ENCODE results near the gene PSPN. TPM values are rescaled to one million over a fixed set of nuclear protein-coding genes. Genes with fewer than 3 reads are reported as not detected.
"Not testable (repeated sequence)": the region's sequence is repeated elsewhere in the genome, so short reads cannot be mapped to it uniquely, and the experiment has no call there.

PSPN gene
- total RNA-seq, 1 donor from 2014 or later: 0.64 TPM

GRCh38 chr19:6373096-6373812, 2.5 kb downstream of the PSPN start:
- DNase-seq (ENCODE audit: low read depth in 2 of 2): peak; percentile 94 to 99

GRCh38 chr19:6372594-6373095, 3.1 kb downstream of the PSPN start, which contains the start of gene ALKBH7:
Gene ALKBH7, plus strand, starts transcription at chr19:6372794. Its CDS starts 27 bp downstream, at chr19:6372821.
- DNase-seq (ENCODE audit: low read depth in 2 of 2): peak; percentile 100

GRCh38 chr19:6364353-6364752, 11.4 kb downstream of the PSPN start:
- no peak for DNase-seq (ENCODE audit: low read depth in 2 of 2)

- DNase-seq (ENCODE audit: low read depth in 2 of 2): no peak
Measured at GRCh38 chr19:6362351-6362801, 13.4 kb downstream of the PSPN start.

DNA sequence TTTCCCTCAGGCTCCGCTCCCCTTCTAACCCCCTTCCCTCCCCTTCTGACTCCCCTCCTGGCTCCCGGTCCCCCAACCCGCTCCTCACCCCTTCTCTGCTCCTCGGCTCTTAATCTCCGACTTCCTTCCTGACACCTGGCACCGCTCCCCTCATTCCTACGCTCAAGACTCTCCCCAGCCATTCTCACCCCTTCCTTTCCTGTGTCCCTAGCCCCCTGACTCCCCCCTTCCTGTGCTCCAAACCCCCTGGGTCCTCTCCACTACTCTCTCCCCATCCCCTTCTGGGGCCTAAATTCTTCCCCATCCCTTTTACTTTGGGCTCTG, 13.7 kb downstream of the PSPN start:
- DNase-seq (ENCODE audit: low read depth in 2 of 2): no peak

DNA sequence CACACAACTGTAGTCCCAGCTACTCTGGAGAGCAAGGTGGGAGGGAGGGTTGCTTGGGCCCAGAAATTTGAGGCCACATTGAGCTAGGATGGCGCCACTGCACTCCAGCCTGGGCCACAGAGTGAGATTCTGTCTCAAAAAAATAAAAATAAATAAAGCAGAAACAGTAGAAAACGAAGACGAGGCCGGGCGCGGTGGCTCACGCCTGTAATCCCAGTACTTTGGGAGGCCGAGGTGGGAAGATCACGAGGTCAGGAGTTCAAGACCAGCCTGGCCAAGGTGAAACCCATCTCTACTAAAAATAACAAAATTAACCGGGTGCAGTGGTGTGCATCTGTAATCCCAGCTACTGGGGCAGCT, 14.9 kb downstream of the PSPN start:
- DNase-seq (ENCODE audit: low read depth in 2 of 2): not testable (repeated sequence)

- DNase-seq (ENCODE audit: low read depth in 2 of 2): not testable (repeated sequence)
Measured at GRCh38 chr19:6360445-6360844, 15.3 kb downstream of the PSPN start.

- no peak for DNase-seq (ENCODE audit: low read depth in 2 of 2)
Measured at GRCh38 chr19:6359568-6360341, 16.0 kb downstream of the PSPN start.

DNA sequence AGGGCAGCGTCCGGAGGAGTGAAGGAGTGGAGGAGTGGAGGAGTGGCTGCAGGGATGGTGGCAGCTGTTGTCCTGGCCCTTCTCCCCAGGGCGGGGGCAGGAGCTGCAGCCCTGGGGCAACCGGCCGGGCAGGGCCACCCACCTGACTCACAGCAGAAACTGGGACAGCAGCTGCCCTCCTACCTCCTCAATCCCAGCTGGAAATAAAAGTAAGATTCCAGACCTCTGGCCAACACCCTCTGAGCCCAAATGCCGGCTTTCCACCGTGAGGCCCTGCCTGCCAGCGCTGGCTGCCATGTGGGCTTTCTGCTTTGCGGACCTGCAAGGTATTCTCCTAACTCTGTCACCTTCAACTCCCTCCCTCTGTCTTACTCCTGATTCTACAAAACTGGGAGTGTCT, 17.7 kb downstream of the PSPN start:
- DNase-seq (ENCODE audit: low read depth in 2 of 2): no peak

DNA sequence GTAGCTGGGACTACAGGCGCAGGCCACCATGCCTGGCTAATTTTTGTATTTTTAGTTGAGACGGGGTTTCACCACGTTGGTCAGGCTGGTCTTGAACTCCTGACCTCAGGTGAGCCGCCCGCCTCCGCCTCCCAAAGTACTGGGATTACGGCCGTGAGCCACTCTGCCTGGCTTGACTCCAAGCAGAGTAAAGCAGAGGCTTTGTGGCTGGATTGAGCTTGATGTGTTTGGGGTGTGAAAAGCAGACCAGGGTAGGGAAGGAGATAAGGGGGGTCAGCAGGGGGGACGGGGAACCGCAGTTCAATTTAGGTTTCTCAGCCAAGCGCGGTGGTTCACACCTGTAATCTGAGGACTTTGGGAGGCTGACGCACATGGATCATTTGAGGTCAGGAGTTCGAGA, 18.6 kb downstream of the PSPN start:
- no peak for DNase-seq (ENCODE audit: low read depth in 2 of 2)

DNA sequence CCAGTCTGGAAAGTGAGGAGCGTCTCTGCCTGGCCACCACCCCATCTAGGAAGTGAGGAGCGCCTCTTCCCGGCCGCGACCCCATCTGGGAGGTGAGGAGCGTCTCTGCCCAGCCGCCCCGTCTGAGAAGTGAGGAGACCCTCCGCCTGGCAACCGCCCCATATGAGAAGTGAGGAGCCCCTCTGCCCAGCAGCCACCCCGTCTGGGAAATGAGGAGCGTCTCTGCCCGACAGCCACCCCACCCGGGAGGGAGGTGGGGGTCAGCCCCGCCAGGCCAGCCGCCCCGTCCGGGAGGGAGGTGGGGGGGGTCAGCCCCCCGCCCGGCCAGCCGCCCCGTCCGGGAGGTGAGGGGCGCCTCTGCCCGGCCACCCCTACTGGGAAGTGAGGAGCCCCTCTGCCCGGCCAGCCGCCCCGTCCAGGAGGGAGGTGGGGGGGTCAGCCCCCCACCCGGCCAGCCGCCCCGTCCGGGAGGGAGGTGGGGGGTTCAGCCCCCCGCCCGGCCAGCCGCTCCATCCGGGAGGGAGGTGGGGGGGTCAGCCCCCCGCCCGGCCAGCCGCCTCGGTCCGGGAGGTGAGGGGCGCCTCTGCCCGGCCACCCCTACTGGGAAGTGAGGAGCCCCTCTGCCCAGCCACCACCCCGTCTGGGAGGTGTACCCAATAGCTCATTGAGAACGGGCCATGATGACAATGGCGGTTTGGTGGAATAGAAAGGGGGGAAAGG, 20.3 kb downstream of the PSPN start:
- not testable (repeated sequence) for DNase-seq (ENCODE audit: low read depth in 2 of 2)

DNA sequence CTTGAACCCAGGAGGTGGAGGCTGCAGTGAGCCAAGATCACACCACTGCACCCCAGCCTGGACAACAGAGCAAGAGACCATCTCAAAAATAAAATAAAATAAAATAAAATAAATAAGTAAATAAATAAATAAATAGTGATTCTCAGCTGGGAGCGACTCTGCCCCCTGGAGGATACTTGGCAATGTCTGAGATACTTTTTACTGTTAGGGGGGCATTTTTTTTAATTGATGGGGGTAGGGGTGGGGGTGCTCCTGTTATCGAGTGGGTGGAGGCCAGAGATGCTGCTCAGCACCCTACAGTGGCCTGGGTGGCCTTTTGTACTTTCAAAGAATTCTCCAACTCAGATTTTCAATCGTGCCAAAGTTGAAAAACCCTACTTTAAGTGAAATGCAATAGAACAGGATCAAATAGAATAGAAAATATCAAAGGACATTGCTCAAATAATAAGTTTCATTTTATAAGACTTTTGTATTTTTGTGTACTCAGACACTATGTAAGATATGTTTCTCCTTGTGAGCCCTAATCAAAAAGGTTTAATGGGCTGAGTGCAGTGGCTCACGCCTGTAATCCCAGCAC, 21.5 kb downstream of the PSPN start:
- DNase-seq (ENCODE audit: low read depth in 2 of 2): peak in 1 of 2 donors; percentile 42

DNA sequence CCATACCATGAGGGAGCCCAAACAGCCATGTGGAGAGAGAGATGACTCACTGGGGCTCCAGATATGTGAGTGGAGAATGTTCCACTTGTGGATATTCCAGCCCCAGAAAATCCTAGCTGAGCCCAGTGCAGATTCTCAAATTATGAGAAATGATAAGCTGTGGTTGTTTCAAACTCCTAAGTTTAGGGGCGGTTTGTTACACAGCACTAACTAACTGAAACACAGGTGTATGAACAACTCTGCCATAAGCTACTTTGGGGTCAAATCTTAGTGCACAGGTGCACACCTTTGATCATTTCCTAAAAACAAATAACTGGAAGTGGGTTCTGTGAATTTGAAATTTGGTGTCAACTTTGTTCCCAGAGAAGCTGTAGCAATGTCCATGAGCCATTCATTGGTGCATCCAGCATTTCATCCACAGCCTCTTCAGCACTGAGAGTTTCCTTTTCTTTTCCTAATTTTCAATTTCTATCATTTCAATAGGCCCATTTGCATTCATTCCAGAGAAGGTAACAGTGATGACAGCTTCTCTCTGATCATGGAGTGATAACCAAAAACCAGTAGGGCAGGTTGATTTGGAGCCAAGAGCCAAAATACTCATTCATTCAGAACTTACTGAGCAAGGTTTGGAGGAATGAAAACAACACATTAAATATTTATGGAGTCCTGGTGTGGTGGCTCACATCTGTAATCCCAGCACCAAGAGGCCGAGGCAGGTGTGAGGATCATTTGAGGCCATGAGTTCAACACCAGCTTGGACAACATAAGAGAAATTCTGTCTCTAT, 23.2 kb downstream of the PSPN start:
- DNase-seq (ENCODE audit: low read depth in 2 of 2): no peak

- DNase-seq (ENCODE audit: low read depth in 2 of 2): no peak
Measured at GRCh38 chr19:6350688-6351087, 25.0 kb downstream of the PSPN start.

GRCh38 chr19:6349271-6349670, 26.5 kb downstream of the PSPN start:
- DNase-seq (ENCODE audit: low read depth in 2 of 2): not testable (repeated sequence)

GRCh38 chr19:6343462-6343861, 32.3 kb downstream of the PSPN start:
- DNase-seq (ENCODE audit: low read depth in 2 of 2): no peak

DNA sequence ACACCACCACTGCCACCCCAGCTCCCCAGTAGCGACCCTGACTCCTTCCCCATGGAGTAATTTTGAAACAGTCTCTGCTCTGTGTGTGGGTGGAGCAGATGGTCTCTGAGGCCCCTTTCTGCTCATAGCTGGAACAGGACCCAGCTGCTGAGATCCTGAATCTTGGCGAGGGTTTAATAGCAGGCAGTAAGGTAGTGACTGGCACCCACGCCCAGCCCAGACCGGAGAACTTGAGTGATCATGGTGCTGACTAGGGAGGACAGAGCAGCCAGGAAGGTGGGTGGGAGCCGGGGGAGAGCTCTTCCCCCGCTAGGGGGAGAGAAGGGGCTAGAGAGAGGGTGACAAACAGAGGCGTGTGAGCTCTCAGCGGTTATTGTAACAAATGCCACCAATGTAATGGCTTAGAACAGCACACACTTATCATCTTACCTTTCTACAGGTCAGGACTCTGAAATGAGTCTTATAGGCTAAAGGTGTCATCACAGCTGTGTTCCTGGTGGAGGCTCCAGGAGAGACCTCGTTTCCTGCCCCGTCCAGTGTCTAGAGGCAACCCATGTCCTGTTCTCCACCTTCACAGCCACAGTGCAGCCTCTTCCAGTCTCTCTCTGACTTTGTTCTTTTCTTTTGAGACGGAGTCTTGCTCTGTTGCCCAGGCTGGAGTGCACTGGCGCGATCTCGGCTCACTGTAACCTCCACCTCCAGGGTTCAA, 35.1 kb downstream of the PSPN start:
- DNase-seq (ENCODE audit: low read depth in 2 of 2): no peak

DNA sequence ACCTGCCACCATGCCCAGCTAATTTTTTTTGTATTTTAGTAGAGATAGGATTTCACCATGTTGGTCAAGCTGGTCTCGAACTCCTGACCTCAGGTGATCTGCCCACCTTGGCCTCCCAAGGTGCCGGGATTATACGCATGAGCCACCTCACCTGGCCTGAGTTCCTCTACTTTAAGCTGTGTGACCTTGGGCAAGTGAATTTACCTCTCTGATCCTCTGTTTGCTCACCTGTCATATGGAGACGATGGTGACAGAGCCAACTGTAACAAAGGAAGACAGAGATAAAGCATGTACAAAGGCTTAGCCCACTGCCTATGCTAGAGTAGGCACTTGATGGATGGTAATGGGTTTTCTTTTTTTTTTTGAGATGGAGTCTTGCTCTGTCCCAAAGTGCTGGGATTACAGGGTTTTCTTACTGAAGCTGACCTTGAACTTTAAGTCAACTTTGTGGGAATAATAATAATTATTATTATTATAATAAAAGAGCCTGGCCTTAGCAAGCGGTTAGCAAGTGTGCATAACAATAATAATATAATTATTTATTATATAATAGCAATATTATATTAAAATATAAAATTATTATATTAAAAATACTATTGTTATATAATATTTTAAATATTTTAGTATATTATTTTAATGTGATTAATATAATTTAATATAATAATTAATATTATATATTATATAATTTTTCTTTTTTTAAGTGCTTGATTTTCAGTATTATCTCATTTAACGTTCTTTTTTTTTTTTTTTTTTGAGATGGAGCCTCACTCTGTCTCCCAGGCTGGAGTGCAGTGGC, 41.0 kb downstream of the PSPN start:
- no peak for DNase-seq (ENCODE audit: low read depth in 2 of 2)

DNA sequence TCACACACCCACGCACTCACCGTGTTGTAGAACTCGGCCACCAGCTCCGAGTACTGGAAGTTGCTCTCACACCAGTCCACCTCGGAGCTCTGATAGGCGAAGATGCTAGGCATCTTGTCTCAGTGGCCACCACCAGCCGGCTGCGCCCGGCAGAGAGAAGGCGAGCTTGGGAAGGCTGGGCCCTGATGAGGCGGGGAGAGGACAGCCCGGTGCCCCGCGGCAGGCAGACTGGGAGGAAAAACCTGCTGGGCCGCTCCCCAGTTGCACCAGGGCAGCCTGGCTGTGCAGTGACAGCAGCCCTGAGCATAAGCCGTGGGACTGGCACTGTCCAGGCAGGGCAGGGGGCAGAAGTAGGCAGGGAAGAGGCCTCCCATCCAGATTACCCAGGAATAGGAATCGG, 42.3 kb downstream of the PSPN start, which contains the start of gene ACER1:
TSS of gene ACER1 (minus strand) at position 174 of the 400 bp plus-strand sequence. CDS start at position 113, 61 bp downstream.
- DNase-seq (ENCODE audit: low read depth in 2 of 2): no peak

All from dermis microvascular lymphatic vessel endothelial cell (primary cell).